ENCODE data around the gene GDF7.

GDF7 gene

DNA sequence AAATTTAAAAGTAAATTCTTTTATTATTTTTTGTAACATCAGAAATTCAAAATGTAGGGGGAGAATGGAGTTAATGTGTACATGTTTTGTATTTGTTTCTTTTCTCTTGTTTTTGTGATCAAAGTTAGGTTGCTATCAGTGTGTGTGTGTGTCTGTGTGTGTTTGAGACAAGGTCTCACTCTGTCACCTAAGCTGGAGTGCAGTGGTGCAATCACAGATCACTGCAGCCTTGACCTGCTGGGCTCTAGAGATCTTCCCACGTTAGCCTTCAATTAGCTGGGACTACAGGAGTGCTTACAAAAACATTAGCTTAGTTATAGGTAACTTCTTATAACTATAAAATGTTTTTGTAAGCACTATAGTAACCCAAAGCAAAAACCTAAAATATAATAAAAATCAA, 50.7 kb downstream of the GDF7 start:
- FAIRE-seq = no peak
- no peak for TF ChIP-seq POLR2A (IDR thresholded peaks at IDR 0.05; ENCODE audit: low read depth, low read length)
- no peak for DNase-seq (ENCODE audit: insufficient read length, low spot score)

DNA sequence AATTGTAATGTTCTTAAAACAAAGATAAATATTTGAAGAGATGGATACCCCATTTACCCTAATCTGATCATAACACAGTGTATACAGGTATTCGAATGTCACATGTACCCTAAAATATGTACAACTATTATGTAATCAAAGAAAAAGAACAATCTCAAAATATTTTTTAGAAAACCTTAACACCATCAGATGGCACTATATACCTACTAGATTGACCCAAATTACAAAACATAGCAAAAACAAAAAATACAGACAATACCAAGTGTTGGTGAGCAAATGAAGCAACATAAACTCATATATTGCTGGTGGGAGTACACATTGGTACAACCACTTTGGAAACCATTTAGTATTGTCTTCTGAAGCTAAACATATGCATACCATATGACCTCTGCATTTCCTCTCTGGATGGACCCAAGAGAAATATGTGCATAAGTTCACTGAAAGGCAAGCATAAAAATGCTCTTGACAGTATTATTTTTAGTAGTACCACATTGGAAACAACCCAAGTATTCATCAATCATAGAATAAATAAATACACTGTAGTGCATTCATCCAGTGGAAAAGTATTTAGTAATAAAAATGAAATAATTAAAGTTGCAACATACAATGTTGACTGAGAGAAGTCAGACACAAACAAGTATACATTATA, 55.8 kb downstream of the GDF7 start:
- FAIRE-seq (no peak), DNase-seq (ENCODE audit: insufficient read length, low spot score) (no peak)
- no peak for TF ChIP-seq POLR2A (IDR thresholded peaks at IDR 0.05; ENCODE audit: low read depth, low read length)

DNA sequence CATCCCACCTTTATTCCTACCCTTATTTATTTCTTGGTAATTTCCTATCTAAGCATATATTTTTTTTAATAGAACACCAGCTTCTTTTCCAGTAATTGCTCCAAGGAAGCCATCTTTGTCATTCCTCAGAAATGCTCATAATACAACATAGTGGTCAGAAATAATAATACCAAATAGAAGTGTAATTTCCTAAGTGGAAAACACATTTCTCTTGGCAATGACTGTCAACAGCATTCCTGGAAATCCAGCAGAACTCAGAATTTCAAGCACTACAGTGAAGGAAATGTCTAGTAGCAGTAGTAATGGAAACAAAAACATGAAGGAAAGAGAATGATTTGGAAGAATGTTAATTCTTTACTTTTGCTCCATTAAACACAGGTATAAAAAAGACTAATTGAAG, 56.6 kb downstream of the GDF7 start:
- DNase-seq (ENCODE audit: insufficient read length, low spot score) (no peak), FAIRE-seq (no peak)

DNA sequence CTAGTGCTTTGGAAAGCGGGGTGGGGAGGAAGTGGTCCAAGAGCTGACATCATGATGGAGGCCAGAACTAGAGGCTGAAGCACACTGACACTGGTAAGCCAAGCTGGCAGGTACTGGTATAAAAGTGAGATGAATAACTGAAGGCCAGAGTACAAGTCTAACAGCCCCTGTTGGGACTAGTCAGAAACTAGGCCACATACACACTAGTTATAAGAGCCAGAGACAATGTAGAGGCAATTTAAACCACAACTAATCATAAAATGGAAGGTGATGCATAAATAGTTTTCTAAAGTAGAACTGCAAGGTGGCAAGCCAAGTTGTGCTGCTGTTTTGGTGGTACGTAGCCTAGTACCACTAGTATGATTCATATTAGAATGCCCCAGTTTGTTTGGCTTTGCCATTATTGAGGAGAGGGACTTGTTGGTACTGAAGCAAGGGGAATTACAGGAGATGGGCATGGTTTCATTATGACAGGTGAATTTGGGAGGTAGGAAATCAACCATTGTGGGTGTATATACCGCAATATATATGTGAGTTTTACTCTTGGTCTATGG, 57.6 kb downstream of the GDF7 start:
- no peak for FAIRE-seq
- TF ChIP-seq POLR2A (IDR thresholded peaks at IDR 0.05; ENCODE audit: low read depth, low read length) = no peak
- no peak for DNase-seq (ENCODE audit: insufficient read length, low spot score)

More for the DNA sequence above, 56.6 kb downstream of the GDF7 start:
- TF ChIP-seq POLR2A (IDR thresholded peaks at IDR 0.05; ENCODE audit: low read depth, low read length) = no peak

DNA sequence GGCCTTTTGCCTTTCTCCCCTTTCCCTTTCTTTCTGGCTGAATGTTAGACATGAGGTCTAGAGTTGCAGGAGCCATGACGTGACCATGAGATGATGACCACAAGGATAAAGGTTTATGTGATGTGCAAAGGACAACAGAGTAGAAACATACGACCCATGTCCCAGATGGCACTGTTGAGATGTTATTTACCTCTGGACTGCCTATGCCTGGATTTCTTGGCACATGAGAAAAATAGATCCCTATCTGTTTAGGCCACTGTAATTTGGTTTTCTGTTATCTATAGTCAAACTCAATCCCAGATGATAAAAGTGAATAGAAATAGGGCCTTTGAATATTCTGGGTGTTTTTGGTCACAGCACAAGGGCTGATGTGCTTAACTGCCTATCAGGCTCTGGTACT, 58.8 kb downstream of the GDF7 start:
- TF ChIP-seq POLR2A (IDR thresholded peaks at IDR 0.05; ENCODE audit: low read depth, low read length) = no peak
- peak; percentile 53 for FAIRE-seq

DNA sequence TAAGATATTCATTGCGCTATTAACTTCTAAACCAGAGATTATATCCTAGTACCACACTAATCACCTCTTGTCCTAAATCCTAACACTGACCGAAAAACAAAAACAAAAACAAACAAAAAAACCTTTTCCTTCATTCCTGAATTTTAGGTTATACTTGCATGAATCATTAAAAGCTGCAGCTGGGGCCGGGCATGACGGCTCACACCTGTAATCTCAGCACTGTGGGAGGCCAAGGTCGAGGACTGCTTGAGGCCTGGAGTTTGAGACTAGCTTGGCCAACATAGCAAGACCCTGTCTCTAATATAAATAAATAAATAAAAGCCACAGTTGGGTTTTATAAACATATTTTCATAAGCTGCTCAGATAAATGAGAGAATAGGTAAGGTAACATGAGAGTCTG, 60.0 kb downstream of the GDF7 start:
- TF ChIP-seq POLR2A (IDR thresholded peaks at IDR 0.05; ENCODE audit: low read depth, low read length) = no peak
- FAIRE-seq = no peak
- no peak for DNase-seq (ENCODE audit: insufficient read length, low spot score)

More for the DNA sequence above, 58.8 kb downstream of the GDF7 start:
- DNase-seq (ENCODE audit: insufficient read length, low spot score) = no peak

GRCh38 chr2:20728114-20728758, 61.3 kb downstream of the GDF7 start:
- DNase-seq (ENCODE audit: insufficient read length, low spot score) (no peak), FAIRE-seq (peak; percentile 30)
- no peak for TF ChIP-seq POLR2A (IDR thresholded peaks at IDR 0.05; ENCODE audit: low read depth, low read length)

Data from H54 (cell line).